SU-DHL-6 (cell line): Measurements from ENCODE around the gene GPRC5B.

Experiments used
- H2AFZ ChIP-seq: fragments of 200-600 bp; sonication (generic); 2 replicates; pipeline ENCODE4 v1.6.1; 2014; ENCODE audit warnings: low read depth, mild to moderate bottlenecking, moderate library complexity, mixed read lengths, antibody characterized with exemption, low read length; ENCODE audit not compliant: severe bottlenecking
- H3F3A ChIP-seq: fragments of 200-600 bp; shearing (Covaris generic); 2 replicates; pipeline ENCODE4 v1.6.0; 2016; ENCODE audit warnings: antibody characterized with exemption, mild to moderate bottlenecking; ENCODE audit not compliant: insufficient read depth
- H3K27ac ChIP-seq: fragments of 200-600 bp; sonication (generic); 2 replicates; pipeline ENCODE4 v1.5.1; 2016; ENCODE audit warnings: low read depth, mild to moderate bottlenecking, low read length, moderate library complexity, mixed read lengths
- H3K27me3 ChIP-seq: fragments of 200-600 bp; sonication (generic), shearing (Covaris generic); 2 replicates; pipeline ENCODE4 v1.6.0; 2014; ENCODE audit warnings: mild to moderate bottlenecking, low read length
- H3K36me3 ChIP-seq: fragments of 200-600 bp; sonication (generic); 2 replicates; pipeline ENCODE4 v1.6.1; 2014; ENCODE audit warnings: mild to moderate bottlenecking, low read length, mixed read lengths
- H3K4me2 ChIP-seq: fragments of 300-600, 200-600 bp; shearing (Covaris generic), sonication (generic); 2 replicates; pipeline ENCODE4 v1.6.0; 2014; ENCODE audit warnings: low read length, low read depth, mild to moderate bottlenecking; ENCODE audit not compliant: poor library complexity, severe bottlenecking
- H3K4me3 ChIP-seq: fragments of 200-600 bp; sonication (generic); 2 replicates; pipeline ENCODE4 v1.5.1; 2014; ENCODE audit warnings: antibody characterized with exemption, low read length, mild to moderate bottlenecking, mixed read lengths; ENCODE audit not compliant: insufficient read depth, poor library complexity, severe bottlenecking
- H3K79me2 ChIP-seq: fragments of 200-600 bp; sonication (generic); 2 replicates; pipeline ENCODE4 v1.6.1; 2014; ENCODE audit warnings: mild to moderate bottlenecking, low read length, moderate library complexity; ENCODE audit not compliant: insufficient read depth
- H3K9ac ChIP-seq: fragments of 200-600 bp; sonication (generic); 2 replicates; pipeline ENCODE4 v1.7.0; 2014; ENCODE audit warnings: mild to moderate bottlenecking, low read length
- H3K9me2 ChIP-seq: fragments of 200-600 bp; sonication (generic); replicated peaks from 2 replicates; pipeline ENCODE4 v1.6.1; 2014; ENCODE audit warnings: low read length; ENCODE audit not compliant: insufficient read depth
- H3K9me3 ChIP-seq: fragments of 200-600 bp; sonication (generic); 2 replicates; pipeline ENCODE4 v1.6.1; 2014; ENCODE audit warnings: low read length, mixed read lengths; ENCODE audit not compliant: insufficient read depth
- H4K20me1 ChIP-seq: fragments of 200-600 bp; sonication (generic); 2 replicates; pipeline ENCODE4 v1.6.1; 2014; ENCODE audit warnings: low read depth, mild to moderate bottlenecking, antibody characterized with exemption, low read length, moderate library complexity, mixed read lengths
- EZH2phosphoT487 ChIP-seq: fragments of 200-600 bp; sonication (generic), shearing (Covaris generic); conservative IDR thresholded peaks from 2 replicates; pipeline ENCODE4 v1.6.1; 2018; ENCODE audit warnings: mild to moderate bottlenecking, antibody characterized with exemption, low read length, moderate library complexity, mixed read lengths
- TF ChIP-seq, protein P1 (sequence below): fragments of 200-600 bp; sonication (generic); IDR thresholded peaks from one replicate; pipeline ENCODE4 v1.5.1; 2017; ENCODE audit warnings: antibody characterized with exemption, mild to moderate bottlenecking, low read length, moderate library complexity; ENCODE audit not compliant: insufficient read depth, poor library complexity, severe bottlenecking

Gene GPRC5B

DNA sequence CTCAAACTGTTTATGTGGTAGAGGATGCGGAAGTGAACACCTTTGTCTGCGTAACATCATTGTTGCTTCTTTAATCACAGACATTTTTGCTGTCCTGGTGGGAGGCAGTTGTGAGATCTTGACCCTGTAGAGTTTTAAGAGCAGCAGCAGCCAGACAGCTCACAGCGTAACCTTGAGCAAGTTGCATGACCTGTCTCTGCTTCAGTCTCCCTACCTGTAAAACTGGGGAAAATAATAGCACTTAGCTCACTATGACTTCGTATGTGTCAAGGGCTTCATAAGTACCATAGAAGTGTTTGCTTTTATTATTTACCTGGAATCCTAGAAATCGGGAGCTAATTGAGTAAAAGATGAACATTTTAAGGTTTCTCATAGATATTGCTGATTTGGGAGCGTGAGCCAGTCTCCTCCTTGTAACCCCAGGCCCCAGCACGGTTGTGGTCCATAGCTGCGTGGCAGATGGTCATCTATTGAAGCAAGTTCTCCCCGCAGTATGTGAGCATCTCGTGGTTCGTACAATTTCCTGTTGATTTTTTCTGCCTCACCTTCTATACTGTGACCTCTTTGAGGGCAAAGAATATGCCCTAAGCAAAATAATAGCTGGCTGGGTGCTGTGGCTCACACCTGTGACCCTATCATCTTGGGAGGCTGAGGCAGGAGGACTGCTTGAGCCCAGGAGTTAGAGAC lies 34.4 kb downstream of the GPRC5B start:
- TF ChIP-seq, protein P1, sequence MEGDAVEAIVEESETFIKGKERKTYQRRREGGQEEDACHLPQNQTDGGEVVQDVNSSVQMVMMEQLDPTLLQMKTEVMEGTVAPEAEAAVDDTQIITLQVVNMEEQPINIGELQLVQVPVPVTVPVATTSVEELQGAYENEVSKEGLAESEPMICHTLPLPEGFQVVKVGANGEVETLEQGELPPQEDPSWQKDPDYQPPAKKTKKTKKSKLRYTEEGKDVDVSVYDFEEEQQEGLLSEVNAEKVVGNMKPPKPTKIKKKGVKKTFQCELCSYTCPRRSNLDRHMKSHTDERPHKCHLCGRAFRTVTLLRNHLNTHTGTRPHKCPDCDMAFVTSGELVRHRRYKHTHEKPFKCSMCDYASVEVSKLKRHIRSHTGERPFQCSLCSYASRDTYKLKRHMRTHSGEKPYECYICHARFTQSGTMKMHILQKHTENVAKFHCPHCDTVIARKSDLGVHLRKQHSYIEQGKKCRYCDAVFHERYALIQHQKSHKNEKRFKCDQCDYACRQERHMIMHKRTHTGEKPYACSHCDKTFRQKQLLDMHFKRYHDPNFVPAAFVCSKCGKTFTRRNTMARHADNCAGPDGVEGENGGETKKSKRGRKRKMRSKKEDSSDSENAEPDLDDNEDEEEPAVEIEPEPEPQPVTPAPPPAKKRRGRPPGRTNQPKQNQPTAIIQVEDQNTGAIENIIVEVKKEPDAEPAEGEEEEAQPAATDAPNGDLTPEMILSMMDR, result no peak
- no peak for TF ChIP-seq EZH2phosphoT487
- H3K27me3 ChIP-seq, result no peaks in the 10 kb centered on the region

DNA sequence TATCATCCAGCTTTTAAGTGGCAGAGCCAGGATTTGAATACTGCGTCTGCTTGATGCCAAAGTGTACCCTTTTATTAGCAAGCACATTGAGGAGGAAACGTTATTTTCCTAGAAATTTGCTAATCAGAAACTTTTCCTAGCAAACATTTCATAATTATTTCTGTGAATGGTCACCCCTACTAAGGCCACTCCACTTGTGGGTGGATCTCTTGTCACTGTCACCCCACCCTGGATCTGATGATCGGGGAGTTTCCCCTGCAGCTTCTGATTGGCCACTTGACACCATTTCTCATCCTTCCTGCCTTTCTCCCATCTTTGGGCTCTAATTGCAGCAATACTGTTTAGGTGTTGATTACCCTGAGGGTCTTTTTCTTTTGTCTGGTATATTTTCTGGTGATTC lies 35.9 kb downstream of the GPRC5B start:
- no peaks in the 10 kb centered on the region for H3K79me2 ChIP-seq
- no peak overlapping the region for H3K4me2 ChIP-seq
- no peaks in the 10 kb centered on the region for H3K9me3 ChIP-seq
- H4K20me1 ChIP-seq, result no peaks in the 10 kb centered on the region
- H3K9me2 ChIP-seq, result no peaks in the 10 kb centered on the region
- H3K4me3 ChIP-seq, result no peak overlapping the region
- no peak overlapping the region for H3K9ac ChIP-seq
- no peaks in the 10 kb centered on the region for H3F3A ChIP-seq
- no peak overlapping the region for H2AFZ ChIP-seq
- TF ChIP-seq, protein P1, result no peak
- no peak for TF ChIP-seq EZH2phosphoT487
- no peak overlapping the region for H3K27ac ChIP-seq
- H3K36me3 ChIP-seq, result no peaks in the 10 kb centered on the region
- no peaks in the 10 kb centered on the region for H3K27me3 ChIP-seq

More for the DNA sequence above, 34.4 kb downstream of the GPRC5B start:
- Histone ChIP-seq H3K36me3 (no peaks in the 10 kb centered on the region), H3K27ac (no peak overlapping the region), H3K9me2 (no peaks in the 10 kb centered on the region), H3F3A (no peaks in the 10 kb centered on the region), H3K9ac (no peak overlapping the region), H2AFZ (no peak overlapping the region), H3K79me2 (no peaks in the 10 kb centered on the region), H3K9me3 (no peaks in the 10 kb centered on the region), H3K4me3 (no peak overlapping the region), H4K20me1 (no peaks in the 10 kb centered on the region), H3K4me2 (no peak overlapping the region)

DNA sequence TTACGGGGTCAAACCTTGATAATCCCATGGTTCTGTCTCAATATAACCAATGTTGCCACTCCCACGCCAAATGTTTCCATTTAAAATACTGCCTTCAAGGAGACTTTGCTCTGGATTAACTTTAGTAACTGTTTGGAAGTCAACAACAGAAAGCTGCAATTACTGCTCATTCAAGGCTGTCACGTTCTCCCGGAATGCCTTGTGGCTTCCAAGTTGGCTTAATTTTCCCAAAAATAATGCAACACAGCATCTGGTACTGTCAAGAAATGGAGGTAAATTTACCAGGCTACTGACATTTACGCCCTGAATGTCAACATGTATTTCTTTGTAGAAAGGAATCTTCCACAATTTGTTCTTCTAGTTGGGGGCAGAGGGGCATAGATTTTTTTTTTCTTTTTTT lies 38.2 kb downstream of the GPRC5B start:
- H3K79me2 ChIP-seq, result no peaks in the 10 kb centered on the region
- H3K9ac ChIP-seq, result no peak overlapping the region
- H3K27ac ChIP-seq, result no peak overlapping the region
- no peak overlapping the region for H2AFZ ChIP-seq
- H3K36me3 ChIP-seq, result no peaks in the 10 kb centered on the region
- no peak for TF ChIP-seq EZH2phosphoT487
- TF ChIP-seq, protein P1, result no peak
- H3K27me3 ChIP-seq, result no peaks in the 10 kb centered on the region
- no peaks in the 10 kb centered on the region for H3K9me2 ChIP-seq
- H3K9me3 ChIP-seq, result no peaks in the 10 kb centered on the region
- H3K4me2 ChIP-seq, result no peak overlapping the region
- H3K4me3 ChIP-seq, result no peak overlapping the region
- H3F3A ChIP-seq, result no peaks in the 10 kb centered on the region
- no peaks in the 10 kb centered on the region for H4K20me1 ChIP-seq
